ENCODE results near the gene SMC3. TPM values are rescaled to one million over a fixed set of nuclear protein-coding genes. Genes with fewer than 3 reads are reported as not detected.

Gene SMC3
- total and polyA plus RNA-seq, 2 of the 13 experiments (the other 11 are each of a cell fraction or from before 2014, with no cell fraction given) = 11.7 to 48.0 TPM

DNA sequence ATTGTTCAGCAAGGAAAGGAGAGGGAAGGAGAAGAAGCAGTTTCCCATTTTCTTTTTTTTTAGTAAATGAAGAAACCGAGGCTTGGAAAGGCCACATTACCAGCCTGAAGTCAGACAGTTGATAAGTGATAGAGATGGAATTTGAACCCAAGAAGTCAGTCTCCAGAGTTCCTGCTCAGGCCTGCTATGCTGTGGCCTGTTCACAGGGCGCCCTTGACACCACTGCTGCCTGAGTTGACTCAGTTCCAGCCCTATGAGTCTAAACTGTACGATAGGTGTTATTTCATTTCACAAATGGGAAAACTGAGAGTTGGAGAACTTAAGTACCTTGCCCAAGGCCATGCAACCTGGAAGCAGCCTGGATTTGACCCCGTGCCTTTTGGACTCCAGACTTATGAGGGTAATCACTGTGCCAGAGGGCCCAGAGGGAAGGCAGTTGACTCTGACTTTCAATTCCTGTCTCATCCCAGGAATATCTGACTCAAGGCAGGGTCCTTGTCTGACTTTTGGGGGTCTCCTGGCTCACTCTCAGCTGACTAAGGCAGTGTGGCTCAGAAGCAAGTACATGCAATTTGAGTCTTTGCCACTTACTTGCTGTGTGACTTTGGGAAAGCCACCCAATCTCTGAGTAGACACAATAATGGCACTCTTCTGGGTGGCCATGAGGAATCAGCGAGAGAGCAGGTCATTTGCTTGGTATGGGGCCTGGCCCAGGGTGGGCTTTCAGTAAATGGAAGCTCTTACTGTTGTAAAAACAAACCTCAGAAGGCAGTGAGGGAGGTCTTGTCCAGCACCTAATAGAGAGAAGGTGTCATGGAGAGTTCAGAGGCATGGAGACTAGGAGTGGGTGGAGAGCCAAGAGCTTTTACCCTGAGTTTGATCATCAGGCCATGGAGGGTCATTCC, 58.7 kb downstream of the SMC3 start (continued):
- TF ChIP-seq STAG1 (CRISPR knock-in tag; IDR thresholded peaks at IDR 0.05) = no peak

DNA sequence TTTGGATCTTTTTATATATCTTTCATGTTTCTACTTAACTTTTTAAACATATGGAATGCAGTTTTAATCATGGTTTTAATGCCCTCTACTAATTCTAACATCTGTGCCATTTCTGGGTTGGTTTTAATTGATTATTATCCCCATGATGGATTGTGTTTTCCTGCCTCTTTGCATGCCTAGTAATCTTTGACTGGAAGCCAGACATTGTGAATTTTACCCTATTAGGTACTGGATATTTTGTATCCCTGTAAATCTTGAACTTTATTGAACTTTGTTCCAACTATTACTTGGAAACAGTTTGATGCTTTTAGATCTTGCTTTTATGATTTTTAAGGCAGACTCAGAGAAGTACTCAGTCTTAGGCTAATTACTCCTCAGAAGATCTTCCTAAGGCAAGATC, 60.7 kb downstream of the SMC3 start:
- Histone ChIP-seq H3K27me3 (ENCODE audit: control insufficient read depth in 1 of 2, insufficient read depth in 2 of 2, low read length in 2 of 2) (peaks cover 0 to 1% of the 10 kb centered on the region in 2 experiments; a peak in 2 of 5 replicates), H3K4me3 (replicated peaks in 1 of 3; ENCODE audit: insufficient read depth in 1 of 3, low read depth in 2 of 3, low read length in 3 of 3) (no peak overlapping the region), H3K36me3 (replicated peaks in 1 of 2; ENCODE audit: control insufficient read depth in 1 of 2, insufficient read depth in 2 of 2, low read length in 2 of 2) (no peaks in the 10 kb centered on the region), H3K4me2 (ENCODE audit: low read depth, low read length) (no peak overlapping the region), H4K20me1 (ENCODE audit: insufficient read depth, low read length) (no peaks in the 10 kb centered on the region), H3K9me3 (ENCODE audit: low read length) (no peaks in the 10 kb centered on the region), H3K4me1 (ENCODE audit: insufficient read depth, low read length) (0 out of 2 replicates have a peak, but pooled peaks cover 9% of the 10 kb centered on the region), H2AFZ (ENCODE audit: low read length) (no peak overlapping the region), H3K27ac (ENCODE audit: extremely low read length, insufficient read depth, low read length) (no peak overlapping the region), H3K9ac (ENCODE audit: insufficient read depth, low read depth, low read length) (no peak overlapping the region), H3K79me2 (ENCODE audit: insufficient read depth, low read length) (no peaks in the 10 kb centered on the region)
- intact Hi-C loops (cut with micrococcal nuclease; ENCODE audit: unreplicated experiment) (no loop called here), in situ Hi-C loops (cut with HindIII; ENCODE audit: extremely low pct_ligation_motif_present, low pct_unique_long_range_greater_than_20kb) (no loop called here)
- FAIRE-seq (no peak), ATAC-seq (no peak), DNase-seq (ENCODE audit: low spot score) (no peak)
- ChIA-PET POLR2A (no interaction called here), CTCF (ENCODE audit: low intra/inter-chr PET ratio, low total read pairs) (no interaction called here)
- no peak for TF ChIP-seq HNF4A (CRISPR knock-in tag; IDR thresholded peaks at IDR 0.05)
- no peak for TF ChIP-seq ZNF263 (CRISPR knock-in tag; IDR thresholded peaks at IDR 0.05)
- TF ChIP-seq MED13 (CRISPR knock-in tag; IDR thresholded peaks at IDR 0.05) = no peak
- TF ChIP-seq, protein P1, sequence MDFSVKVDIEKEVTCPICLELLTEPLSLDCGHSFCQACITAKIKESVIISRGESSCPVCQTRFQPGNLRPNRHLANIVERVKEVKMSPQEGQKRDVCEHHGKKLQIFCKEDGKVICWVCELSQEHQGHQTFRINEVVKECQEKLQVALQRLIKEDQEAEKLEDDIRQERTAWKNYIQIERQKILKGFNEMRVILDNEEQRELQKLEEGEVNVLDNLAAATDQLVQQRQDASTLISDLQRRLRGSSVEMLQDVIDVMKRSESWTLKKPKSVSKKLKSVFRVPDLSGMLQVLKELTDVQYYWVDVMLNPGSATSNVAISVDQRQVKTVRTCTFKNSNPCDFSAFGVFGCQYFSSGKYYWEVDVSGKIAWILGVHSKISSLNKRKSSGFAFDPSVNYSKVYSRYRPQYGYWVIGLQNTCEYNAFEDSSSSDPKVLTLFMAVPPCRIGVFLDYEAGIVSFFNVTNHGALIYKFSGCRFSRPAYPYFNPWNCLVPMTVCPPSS (IDR thresholded peaks at IDR 0.05) = no peak
- TF ChIP-seq, protein P2, sequence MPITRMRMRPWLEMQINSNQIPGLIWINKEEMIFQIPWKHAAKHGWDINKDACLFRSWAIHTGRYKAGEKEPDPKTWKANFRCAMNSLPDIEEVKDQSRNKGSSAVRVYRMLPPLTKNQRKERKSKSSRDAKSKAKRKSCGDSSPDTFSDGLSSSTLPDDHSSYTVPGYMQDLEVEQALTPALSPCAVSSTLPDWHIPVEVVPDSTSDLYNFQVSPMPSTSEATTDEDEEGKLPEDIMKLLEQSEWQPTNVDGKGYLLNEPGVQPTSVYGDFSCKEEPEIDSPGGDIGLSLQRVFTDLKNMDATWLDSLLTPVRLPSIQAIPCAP (CRISPR knock-in tag; IDR thresholded peaks at IDR 0.05; ENCODE audit: low read depth) = no peak
- TF ChIP-seq, protein P3, sequence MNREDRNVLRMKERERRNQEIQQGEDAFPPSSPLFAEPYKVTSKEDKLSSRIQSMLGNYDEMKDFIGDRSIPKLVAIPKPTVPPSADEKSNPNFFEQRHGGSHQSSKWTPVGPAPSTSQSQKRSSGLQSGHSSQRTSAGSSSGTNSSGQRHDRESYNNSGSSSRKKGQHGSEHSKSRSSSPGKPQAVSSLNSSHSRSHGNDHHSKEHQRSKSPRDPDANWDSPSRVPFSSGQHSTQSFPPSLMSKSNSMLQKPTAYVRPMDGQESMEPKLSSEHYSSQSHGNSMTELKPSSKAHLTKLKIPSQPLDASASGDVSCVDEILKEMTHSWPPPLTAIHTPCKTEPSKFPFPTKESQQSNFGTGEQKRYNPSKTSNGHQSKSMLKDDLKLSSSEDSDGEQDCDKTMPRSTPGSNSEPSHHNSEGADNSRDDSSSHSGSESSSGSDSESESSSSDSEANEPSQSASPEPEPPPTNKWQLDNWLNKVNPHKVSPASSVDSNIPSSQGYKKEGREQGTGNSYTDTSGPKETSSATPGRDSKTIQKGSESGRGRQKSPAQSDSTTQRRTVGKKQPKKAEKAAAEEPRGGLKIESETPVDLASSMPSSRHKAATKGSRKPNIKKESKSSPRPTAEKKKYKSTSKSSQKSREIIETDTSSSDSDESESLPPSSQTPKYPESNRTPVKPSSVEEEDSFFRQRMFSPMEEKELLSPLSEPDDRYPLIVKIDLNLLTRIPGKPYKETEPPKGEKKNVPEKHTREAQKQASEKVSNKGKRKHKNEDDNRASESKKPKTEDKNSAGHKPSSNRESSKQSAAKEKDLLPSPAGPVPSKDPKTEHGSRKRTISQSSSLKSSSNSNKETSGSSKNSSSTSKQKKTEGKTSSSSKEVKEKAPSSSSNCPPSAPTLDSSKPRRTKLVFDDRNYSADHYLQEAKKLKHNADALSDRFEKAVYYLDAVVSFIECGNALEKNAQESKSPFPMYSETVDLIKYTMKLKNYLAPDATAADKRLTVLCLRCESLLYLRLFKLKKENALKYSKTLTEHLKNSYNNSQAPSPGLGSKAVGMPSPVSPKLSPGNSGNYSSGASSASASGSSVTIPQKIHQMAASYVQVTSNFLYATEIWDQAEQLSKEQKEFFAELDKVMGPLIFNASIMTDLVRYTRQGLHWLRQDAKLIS (CRISPR knock-in tag; IDR thresholded peaks at IDR 0.05) = no peak
- no peak for TF ChIP-seq ZNF431 (CRISPR knock-in tag; IDR thresholded peaks at IDR 0.05; ENCODE audit: borderline replicate concordance, low read depth)
- no peak for TF ChIP-seq TOPORS (CRISPR knock-in tag; IDR thresholded peaks at IDR 0.05)
- TF ChIP-seq HNRNPUL1 (IDR thresholded peaks at IDR 0.05; ENCODE audit: low read depth, low read length) = no peak
- TF ChIP-seq NKX3-1 (CRISPR knock-in tag; IDR thresholded peaks at IDR 0.05) = no peak
- TF ChIP-seq ZNF331 (CRISPR knock-in tag; IDR thresholded peaks at IDR 0.05) = no peak
- no peak for TF ChIP-seq ARID2 (CRISPR knock-in tag; IDR thresholded peaks at IDR 0.05; ENCODE audit: borderline replicate concordance)
- no peak for TF ChIP-seq ZNF879 (CRISPR knock-in tag; IDR thresholded peaks at IDR 0.05)
- TF ChIP-seq EED (CRISPR knock-in tag; IDR thresholded peaks at IDR 0.05) = no peak
- no peak for TF ChIP-seq ZNF136 (CRISPR knock-in tag; IDR thresholded peaks at IDR 0.05; ENCODE audit: low read depth)
- no TSS peak for BruUV-seq (replicated peaks)
